ENCODE data around the gene BPHL. TPM values are rescaled to one million over a fixed set of nuclear protein-coding genes. Genes with fewer than 3 reads are reported as not detected.
A peak's percentile ranks its signal among the peaks of the same experiment; 100 is the strongest.

BPHL gene
- total RNA-seq, 1 experiment from 2014 or later, result 48.7 TPM

DNA sequence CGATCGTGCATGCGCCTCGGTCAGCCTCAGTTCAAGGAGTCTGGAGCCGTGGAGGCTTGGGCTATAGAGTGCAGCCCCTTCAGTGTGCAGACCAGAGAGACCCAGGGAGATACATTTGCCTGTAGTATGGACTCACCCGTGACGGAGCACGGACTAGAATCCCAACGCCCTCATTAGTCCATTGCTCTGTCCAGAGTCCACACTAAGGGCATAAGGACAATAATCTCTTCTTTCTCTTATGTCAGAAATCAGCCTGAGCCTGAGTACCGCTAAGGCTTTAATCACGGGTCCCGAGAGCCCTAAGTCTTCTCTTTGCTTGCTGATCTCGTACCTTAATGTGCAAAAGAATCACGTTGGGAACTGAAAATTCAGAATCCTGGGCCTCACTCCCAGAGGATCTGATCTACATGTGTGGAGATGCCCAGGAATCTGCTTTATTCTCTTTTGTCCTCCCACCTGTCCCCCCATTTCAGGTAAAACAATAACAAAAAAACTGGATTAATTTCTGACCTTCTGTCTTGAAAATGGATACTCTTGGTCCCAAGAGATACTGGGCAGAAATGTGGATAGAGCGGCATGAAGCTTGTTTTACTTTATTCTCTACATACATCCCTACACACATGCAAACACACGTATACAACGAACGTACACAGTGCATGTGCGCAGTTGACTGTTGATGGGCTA is 671 bp downstream of the BPHL start:
- no peaks in the 10 kb centered on the region; the same call in 1 of the 2 replicates for H3K4me1 ChIP-seq (ENCODE audit: insufficient read depth, low read length)
- Mint-ChIP-seq H3K27me3 (ENCODE audit: low read depth) (no peaks in the 10 kb centered on the region), H3K27ac (peak overlapping the region in 2 of 3 experiments; percentile 70 to 91; a peak in 3 of 7 replicates), H3K4me3 (peak overlapping the region; percentile 80), H3K4me1 (peaks cover 19% of the 10 kb centered on the region in 2 experiments), H3K9me3 (no peaks in the 10 kb centered on the region; a peak in 1 of 5 replicates), H3K36me3 (ENCODE audit: insufficient read depth in 1 of 3, low read depth in 3 of 3) (peaks cover 2 to 7% (median 7%) of the 10 kb centered on the region in 3 experiments; a peak in 6 of 7 replicates)
- no peak overlapping the region for H2AK5ac ChIP-seq (ENCODE audit: insufficient read length, low read length)
- H2BK120ac ChIP-seq (ENCODE audit: low read depth, low read length, poor library complexity, severe bottlenecking), result no peak overlapping the region
- H3K27me3 ChIP-seq (ENCODE audit: insufficient read depth, low read length), result no peaks in the 10 kb centered on the region
- H3T11ph ChIP-seq (ENCODE audit: low read length), result no peak overlapping the region
- no peak for DNase-seq
- H3K18ac ChIP-seq (ENCODE audit: insufficient read length, low read depth, low read length), result no peak overlapping the region
- peak overlapping the region; percentile 66 for H3K4me2 ChIP-seq (ENCODE audit: insufficient read depth, insufficient read length, low read length)
- H3K56ac ChIP-seq (ENCODE audit: insufficient read length, low read depth, low read length), result no peak overlapping the region
- no peaks in the 10 kb centered on the region for H3K23me2 ChIP-seq (ENCODE audit: insufficient read length, low read depth, low read length, poor library complexity, severe bottlenecking)
- no peaks in the 10 kb centered on the region for H3K9me3 ChIP-seq (ENCODE audit: control insufficient read depth, low read depth, low read length)
- H3K14ac ChIP-seq (ENCODE audit: insufficient read depth, low read length), result peak overlapping the region; percentile 53; the same call in 1 of the 2 replicates
- no peak overlapping the region for H3K27ac ChIP-seq (ENCODE audit: insufficient read length, low read depth, low read length)
- WGBS (ENCODE audit: extremely low coverage, insufficient read length, low lambda C conversion rate), result no CpG with 5 or more reads among the region's 19 CpGs
- no peak overlapping the region for H2AFZ ChIP-seq (ENCODE audit: low read length)
- H2BK12ac ChIP-seq (ENCODE audit: insufficient read length, low read depth, low read length), result no peak overlapping the region
- H3K79me2 ChIP-seq (ENCODE audit: insufficient read depth, low read length), result no peaks in the 10 kb centered on the region; the same call in 1 of the 2 replicates
- TF ChIP-seq, protein P1, sequence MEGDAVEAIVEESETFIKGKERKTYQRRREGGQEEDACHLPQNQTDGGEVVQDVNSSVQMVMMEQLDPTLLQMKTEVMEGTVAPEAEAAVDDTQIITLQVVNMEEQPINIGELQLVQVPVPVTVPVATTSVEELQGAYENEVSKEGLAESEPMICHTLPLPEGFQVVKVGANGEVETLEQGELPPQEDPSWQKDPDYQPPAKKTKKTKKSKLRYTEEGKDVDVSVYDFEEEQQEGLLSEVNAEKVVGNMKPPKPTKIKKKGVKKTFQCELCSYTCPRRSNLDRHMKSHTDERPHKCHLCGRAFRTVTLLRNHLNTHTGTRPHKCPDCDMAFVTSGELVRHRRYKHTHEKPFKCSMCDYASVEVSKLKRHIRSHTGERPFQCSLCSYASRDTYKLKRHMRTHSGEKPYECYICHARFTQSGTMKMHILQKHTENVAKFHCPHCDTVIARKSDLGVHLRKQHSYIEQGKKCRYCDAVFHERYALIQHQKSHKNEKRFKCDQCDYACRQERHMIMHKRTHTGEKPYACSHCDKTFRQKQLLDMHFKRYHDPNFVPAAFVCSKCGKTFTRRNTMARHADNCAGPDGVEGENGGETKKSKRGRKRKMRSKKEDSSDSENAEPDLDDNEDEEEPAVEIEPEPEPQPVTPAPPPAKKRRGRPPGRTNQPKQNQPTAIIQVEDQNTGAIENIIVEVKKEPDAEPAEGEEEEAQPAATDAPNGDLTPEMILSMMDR (conservative IDR thresholded peaks at IDR 0.05), result no peak
- H3K4ac ChIP-seq (ENCODE audit: low read depth, low read length), result no peak overlapping the region
- no peaks in the 10 kb centered on the region for H3K79me1 ChIP-seq (ENCODE audit: insufficient read depth, low read depth, low read length, poor library complexity, severe bottlenecking)
- H4K20me1 ChIP-seq (ENCODE audit: control insufficient read depth, insufficient read depth, insufficient read length), result no peaks in the 10 kb centered on the region
- H3K9ac ChIP-seq (ENCODE audit: extremely low read depth, insufficient read length, low read length), result peak overlapping the region; percentile 60
- no peak overlapping the region for H2BK5ac ChIP-seq (ENCODE audit: insufficient read length, low read length)
- H3K23ac ChIP-seq (ENCODE audit: insufficient read length, low read depth, low read length), result no peak overlapping the region
- no peak overlapping the region for H2BK15ac ChIP-seq (ENCODE audit: low read depth, low read length)
- no peak overlapping the region for H4K8ac ChIP-seq (replicated peaks; ENCODE audit: insufficient read length, low read depth, low read length)
- H4K91ac ChIP-seq (ENCODE audit: insufficient read length, low read depth, low read length), result no peak overlapping the region
- H4K5ac ChIP-seq (ENCODE audit: insufficient read length, low read depth, low read length), result no peak overlapping the region
- no peak overlapping the region for H2BK20ac ChIP-seq (ENCODE audit: low read depth, low read length, poor library complexity, severe bottlenecking)

Data from H9 (cell line).